Umbilical cord (tissue), 2 donors: Measurements from ENCODE around the gene TMEM26. TPM values are rescaled to one million over a fixed set of nuclear protein-coding genes. Genes with fewer than 3 reads are reported as not detected.

Experiments
- DNase-seq: peaks from one replicate; pipeline ENCODE4 v3.0.0-alpha.2; 2015; ENCODE audit warnings: low spot score
- total RNA-seq: library from RNA; depleted of rRNA; stranded (reverse); fragments of >200 nt; gene quantifications from one replicate; pipeline ENCODE4 v1.2.3, GENCODE V29; 2014; ENCODE audit warnings: low replicate concordance; ENCODE audit not compliant: insufficient read depth

TMEM26 gene
- 1.9 TPM for total RNA-seq

- DNase-seq = peak; percentile 80
These were observed at the start of gene TMEM26 for GRCh38 chr10:61452655-61453641. Gene TMEM26, minus strand, starts transcription at chr10:61453381. Its CDS starts 300 bp downstream, at chr10:61453081.

GRCh38 chr10:61500460-61500859 lies 47.3 kb upstream of the TMEM26 start:
- DNase-seq = no peak

DNA sequence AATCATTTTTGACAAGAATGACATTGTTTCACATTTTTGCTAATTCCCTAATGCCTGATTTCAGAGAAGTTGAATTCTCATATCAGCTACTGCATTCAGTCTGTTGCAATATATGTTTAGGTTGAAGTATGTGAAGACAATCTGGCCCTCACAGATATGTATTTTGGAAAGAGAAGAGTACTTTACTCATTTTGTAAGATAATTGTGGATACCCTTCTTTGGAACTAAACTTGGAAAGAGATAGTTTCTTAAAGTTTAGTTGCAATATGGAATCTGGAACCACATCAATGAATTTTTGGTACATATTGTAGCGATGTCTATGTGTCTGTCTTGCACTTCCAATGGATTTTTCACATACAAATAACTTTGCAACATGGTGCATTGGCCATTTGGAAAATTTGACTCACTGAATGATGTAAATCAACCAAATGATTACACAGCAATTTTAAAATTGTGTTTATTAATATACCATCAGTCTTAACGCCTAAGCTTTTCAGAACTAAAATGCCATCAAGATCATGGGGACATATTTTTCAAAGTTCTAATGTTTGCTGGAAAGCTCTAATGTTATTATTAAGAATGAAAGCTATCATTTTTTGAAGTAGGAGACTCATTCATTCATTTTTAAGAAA lies 39.3 kb upstream of the TMEM26 start:
- DNase-seq = no peak

DNA sequence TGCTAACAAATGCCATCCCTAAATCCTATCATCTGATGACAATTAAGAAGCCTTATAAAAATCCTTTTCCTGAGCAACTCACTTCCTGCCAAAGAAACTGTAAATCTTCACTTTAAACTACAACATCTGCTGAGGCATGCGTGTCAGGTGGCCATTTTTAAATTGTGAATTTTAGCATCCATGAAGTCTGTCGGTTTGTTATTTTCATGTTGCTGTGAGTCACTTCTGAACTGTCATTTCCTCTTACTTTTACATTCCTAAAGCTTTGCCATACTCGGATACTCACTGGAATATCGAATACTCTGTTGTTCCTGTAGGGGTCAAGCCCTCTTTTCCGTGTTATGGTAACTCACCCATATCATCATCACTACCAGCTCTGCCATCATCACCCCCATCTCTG lies 34.3 kb upstream of the TMEM26 start:
- no peak for DNase-seq

GRCh38 chr10:61486738-61487396 lies 33.7 kb upstream of the TMEM26 start:
- no peak for DNase-seq

- no peak for DNase-seq
These were observed 33.1 kb upstream of the TMEM26 start for GRCh38 chr10:61486251-61486650.

- no peak for DNase-seq
These were observed 28.4 kb upstream of the TMEM26 start for GRCh38 chr10:61481597-61481996.

- no peak for DNase-seq
These were observed 27.0 kb upstream of the TMEM26 start for GRCh38 chr10:61480208-61480607.

GRCh38 chr10:61478621-61479312 lies 25.6 kb upstream of the TMEM26 start:
- no peak for DNase-seq

DNA sequence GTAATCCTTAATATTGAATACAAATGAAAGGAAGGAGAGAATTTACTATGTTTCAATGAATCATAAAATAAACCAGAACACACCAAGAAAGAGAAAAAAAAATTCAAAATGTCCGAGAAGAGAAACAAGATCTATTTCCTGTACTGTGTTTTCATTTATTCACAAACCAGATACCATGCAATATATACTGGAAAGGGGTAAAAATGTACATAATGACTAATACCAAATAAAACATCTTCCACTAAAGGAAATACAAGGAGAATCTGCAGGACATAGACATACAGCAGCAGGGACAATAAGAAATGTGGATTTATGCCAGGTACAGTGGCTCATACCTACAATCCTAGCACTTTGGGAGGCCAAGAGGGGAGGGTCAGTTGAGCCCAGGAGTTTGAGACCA lies 24.3 kb upstream of the TMEM26 start:
- DNase-seq = no peak

- no peak for DNase-seq
These were observed 23.3 kb upstream of the TMEM26 start for GRCh38 chr10:61476529-61476928.

DNA sequence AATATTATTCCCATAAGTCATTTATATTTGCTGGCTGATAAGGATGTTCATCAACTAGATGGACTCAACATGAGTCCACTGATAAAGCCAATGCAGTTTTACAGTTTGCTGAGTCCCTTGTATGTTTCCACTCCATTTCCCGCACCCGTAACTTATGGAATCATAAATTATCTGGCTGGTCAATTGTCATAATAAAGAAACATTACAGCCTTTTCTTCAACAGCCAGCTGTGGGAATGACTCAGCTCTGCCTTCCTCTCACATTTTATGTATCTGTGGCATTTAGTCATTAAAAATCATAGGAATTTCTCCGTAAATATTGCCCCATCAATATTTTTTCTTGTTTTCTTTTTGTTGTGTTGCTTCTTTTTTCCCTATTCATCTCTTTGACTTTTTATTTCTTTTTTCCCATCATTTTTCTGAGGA lies 22.3 kb upstream of the TMEM26 start:
- DNase-seq = no peak

GRCh38 chr10:61472090-61472674 lies 19.0 kb upstream of the TMEM26 start:
- no peak for DNase-seq

DNA sequence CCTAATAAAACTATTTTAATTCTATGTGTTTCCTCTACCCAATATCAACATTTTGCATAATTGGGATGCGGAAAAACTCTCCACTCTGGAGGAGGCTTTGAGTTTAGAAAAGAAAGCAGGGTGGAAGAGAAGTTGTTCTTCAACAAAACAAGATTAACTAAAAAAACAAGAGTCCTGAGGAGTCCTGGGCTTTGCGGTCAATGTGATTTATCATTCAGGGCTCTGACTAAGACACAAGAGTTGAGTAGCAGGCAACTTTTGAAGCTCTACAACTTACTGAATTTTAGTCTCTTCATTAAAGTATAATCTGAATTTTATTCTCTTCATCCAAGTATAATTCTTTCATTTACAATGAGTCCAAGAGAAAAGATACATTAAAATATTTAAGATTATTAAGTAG lies 18.3 kb upstream of the TMEM26 start:
- no peak for DNase-seq

GRCh38 chr10:61470740-61471139 lies 17.6 kb upstream of the TMEM26 start:
- DNase-seq = no peak

DNA sequence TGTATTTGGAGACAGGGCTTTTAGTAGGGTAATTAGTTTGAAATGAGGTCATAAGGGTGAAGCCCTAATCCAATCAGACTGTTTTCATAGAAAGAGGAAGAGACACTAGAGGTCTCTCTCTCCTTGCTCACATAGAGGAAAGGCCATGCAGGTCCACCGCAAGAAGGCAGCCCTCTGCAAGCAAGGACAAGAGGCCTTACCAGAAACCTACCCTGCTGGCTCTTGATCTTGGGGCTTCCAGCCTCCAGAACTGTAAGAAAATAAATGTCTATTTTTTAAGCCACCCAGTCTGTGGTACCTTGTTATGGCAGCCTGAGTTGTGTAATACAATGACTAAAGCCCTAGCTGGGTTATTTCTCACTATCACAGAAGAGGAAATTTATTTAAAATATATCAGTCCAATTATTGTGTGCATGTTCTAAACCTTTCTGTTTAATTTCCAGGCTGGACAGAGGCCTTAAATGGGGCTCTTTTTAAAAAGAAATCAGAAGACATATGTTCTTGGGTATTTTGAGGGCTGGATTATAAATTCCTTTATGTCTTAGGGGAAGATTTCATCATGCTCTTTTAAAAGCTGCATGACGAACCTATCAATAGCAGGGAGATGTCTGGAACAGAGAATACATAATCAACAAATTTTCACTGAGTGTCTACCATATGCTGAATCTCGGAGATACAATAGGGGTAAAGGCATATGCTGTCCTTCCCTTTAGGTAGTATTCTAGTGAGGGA lies 12.9 kb upstream of the TMEM26 start:
- DNase-seq = no peak

GRCh38 chr10:61465171-61465496 lies 12.0 kb upstream of the TMEM26 start:
- no peak for DNase-seq

DNA sequence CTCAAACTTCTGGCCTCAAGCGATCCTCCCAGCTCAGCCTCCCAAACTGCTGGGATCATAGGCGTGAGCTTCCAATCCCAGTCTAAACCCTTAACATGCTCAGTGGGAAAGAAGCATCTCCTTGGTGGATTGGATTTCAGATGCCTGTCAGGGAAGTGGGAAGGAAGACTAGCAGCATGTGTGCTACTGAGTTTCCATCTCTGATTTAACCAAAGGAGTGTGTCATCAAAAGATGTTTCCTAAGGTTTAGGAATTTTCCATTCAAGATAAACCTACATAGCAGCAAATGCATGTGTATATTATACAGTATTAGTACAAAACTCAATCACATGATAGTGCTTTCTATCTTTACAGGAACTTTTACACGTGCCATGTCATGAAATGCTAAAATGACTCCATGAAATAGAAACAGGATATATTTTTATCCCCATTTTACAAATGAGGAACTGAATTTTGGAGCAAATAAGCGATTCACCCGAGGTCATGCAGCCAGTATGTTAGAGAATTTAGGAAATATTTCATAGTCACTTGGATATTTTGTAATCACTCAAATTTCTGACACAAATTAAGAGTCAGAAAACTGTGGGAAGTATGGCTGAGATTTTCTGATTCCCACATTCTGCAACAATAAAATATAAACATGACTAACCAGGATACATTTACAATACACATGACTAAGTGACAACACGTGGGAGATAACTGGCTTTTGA lies 11.4 kb upstream of the TMEM26 start:
- DNase-seq = no peak

- peak; percentile 41 for DNase-seq
These were observed 10.1 kb upstream of the TMEM26 start for GRCh38 chr10:61463035-61463909.
